HG03045 (cell line): ENCODE results near the gene CKS1B.

Experiments used
- ATAC-seq: cut with Tn5 transposase; IDR thresholded peaks from one replicate; pipeline ENCODE4 v1.9.1; 2021; ENCODE audit warnings: mild to moderate bottlenecking, moderate library complexity; ENCODE audit not compliant: unreplicated experiment

CKS1B gene

DNA sequence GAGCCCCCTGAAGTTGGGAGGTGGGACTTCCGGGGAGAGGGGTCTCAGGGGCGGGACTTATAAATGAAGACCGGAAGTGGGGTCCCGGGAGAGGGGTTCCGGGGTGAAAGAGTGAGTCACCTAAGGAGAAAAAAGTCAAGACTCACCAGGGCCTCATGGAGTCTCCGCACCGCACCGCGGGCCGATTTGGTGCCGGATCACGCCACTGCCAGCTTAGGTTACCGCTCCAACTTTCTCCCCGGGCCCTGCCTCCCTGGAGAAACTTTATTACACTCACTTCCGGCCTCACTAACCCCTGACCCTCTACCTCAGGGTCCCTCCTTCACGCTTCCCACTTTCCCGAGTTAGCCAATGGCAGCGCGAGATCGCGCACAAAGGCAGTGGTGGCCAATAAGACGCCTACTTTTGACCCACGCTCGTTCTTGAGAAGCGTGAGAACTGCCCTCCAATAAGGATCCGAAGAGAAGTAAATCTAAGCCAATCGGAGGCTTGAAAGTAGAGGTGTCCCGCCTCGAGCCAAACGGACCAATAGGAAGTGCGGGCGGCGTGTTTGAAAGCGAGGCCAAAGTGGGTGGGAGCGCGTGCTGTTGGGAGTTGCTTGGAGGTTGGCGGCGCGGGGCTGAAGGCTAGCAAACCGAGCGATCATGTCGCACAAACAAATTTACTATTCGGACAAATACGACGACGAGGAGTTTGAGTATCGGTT lies at the start of gene CKS1B:
Gene CKS1B (plus strand): TSS at position 580 of the 706 bp plus-strand sequence. CDS start 65 bp downstream, at position 645.
- peak; percentile 70 for ATAC-seq

DNA sequence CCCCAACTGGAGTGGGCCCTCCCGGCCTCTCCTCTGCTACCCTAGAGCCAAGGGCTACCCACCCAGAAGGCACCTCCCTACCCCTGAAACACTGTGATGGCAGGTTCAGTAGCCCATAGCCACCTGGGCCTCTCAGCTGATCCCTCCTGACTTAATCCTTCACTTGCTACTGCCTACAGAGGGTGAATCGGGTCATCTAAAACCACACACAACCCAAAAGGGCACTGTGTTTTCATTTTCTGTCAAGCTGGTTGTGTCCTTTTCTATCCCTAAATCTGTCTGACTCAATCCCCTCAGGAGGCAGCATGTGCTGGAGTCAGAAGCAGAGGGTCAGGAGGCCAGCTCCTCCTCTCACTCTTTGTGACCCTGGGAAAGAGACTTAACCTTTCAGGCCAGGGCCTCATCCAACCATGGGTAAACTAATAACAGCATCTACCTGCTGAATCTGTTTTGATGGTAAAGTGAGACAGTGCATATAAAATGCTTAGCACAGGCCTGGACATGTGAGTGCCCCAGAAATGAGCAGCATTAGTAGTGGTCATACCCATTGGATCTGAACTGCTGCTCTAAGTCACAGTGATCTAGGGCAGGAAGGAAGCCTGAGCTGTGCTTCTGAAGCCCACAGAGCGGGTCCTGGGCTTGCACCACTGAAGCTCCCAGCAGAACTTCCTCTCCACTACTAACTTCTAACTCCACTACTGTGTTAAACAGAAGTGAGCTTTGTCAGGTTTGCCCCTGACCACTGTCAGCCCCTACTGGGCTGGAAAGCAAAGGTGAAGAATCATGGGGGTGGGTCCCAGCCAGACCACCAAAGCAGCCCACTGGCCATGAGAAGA lies 48.9 kb upstream of the CKS1B start:
- ATAC-seq = no peak

DNA sequence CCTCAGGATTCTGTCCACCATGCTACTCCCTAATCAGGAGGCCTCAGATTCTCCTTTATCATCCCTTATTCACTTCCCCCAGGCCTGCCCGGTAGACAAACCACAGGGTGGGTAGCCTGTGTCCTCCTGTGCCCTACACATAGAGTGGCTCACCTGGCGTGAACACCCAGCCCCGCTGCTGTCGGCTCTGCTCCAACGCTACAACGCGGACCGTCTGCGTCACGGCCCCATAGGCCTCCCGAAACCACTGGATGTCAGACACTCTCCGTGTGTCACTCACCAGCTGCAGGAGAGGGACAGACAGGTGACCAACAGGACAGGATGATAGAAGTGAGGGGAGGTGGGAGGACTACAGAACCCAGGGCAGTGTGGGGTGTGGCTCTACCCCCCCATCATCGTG lies 48.3 kb upstream of the CKS1B start:
- ATAC-seq = no peak

DNA sequence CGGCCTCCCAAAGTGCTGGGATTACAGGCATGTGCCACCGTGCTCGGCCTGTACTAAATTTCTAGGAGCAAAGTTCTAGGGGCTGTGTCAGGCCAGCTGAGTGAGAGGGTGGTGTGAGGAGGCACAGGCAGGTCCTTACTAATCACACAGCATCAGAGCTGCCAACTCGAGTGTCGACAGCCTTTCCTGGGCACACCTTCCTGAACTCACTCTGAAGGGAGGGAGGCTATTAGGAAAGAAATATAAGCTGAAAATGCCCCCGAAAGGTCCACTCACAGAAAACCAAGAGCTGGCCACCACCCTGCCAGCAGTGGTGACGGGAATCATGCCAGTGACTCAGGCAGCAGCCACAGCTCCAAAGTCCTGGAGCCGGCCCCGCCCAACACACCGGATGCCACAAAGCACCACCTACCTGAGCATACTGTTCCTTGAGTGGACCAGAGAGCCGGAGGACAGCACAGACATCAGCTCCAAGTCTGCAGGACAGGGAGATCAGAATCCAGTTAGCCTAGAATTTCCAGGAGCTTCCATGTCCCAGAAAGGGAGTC lies 42.5 kb upstream of the CKS1B start:
- no peak for ATAC-seq

DNA sequence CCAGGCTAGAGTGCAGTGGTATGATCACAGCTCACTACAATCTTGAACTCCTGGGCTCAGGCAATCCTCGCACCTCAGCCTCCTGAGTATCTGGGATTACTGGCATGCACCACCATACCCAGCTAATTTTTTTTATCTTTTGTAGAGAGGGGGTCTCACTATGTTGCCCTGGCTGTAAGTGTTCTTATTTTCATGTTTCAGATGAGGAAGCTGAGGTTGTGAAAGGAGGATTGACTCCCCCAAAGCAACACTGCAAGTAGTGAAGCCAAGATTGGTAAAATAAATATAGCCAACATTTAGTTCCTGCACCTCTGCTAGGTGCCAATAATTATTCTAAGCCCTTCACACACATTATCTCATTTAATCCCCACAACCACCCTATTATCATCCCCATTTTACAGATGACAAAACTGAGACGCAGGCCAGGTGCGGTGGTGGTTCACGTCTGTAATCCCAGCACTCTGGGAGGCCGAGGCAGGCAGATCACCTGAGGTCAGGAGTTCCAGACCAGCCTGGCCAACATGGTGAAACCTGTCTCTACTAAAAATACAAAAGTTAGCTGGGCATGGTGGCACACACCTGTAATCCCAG lies 40.0 kb upstream of the CKS1B start:
- ATAC-seq = no peak

DNA sequence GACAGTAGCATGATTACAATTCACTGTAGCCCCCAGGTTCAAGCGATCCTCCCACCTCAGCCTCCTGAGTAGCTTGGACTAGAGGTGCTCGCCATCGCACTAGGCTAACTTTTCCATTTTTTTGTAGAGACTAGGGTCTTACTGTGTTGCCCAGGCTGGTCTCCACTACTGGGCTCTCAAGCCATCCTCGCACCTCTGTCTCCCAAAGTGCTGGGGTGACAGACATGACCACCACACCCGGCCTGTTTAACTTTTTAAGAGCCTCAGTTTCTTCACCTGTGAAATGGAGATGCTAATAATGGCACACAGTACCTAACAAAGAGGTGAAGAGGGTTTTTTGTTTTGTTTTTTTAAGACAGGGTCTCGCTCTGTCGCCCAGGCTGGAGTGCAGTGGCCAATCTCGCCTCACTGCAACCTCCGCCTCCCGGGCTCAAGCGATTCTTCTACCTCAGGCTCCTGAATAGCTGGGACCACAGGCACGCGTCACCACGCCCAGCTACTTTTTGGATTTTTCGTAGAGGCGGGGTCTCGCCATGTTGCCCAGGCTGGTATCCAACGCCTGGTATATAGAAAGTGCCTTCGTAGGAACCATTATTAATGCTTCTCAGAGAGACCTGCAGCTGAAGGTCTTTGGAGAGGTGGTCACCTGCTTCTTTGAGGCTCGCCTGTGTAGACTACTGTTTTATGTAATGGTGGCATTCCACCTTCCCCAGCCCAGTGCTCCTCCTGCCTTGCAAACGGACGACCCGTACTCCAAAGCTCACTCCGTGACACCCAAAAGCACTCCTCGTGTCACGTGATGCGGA lies 38.5 kb upstream of the CKS1B start:
- ATAC-seq = no peak

DNA sequence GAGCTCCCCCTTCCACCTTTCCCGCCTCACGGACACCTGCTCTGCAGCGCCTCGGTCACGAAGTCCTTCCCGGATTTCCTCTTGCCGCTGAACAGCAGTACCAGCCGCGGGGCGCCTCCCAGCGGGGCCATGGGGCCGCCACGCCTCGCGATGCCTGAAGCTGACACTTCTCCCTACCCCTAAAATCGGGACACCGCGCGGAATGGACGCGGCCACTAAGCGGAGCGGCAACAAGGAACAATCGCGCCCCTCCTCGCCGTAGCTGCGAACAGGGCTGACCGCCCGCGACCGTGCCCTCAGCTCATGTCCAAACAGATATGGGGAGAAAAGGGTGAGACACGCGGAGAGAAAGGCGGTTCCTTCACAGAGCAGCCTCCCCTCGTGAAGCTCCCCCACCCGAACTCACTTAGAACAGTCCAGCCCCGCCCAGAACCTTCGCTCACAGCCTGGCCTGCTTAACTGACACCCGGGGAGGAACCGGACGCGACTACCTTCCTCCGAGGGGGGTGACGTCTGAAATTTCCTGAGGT lies 37.9 kb upstream of the CKS1B start, which contains the start of gene PMVK:
Gene PMVK (minus strand): TSS at position 165 of the 530 bp plus-strand sequence. CDS start 34 bp downstream, at position 131.
- peak; percentile 75 for ATAC-seq

DNA sequence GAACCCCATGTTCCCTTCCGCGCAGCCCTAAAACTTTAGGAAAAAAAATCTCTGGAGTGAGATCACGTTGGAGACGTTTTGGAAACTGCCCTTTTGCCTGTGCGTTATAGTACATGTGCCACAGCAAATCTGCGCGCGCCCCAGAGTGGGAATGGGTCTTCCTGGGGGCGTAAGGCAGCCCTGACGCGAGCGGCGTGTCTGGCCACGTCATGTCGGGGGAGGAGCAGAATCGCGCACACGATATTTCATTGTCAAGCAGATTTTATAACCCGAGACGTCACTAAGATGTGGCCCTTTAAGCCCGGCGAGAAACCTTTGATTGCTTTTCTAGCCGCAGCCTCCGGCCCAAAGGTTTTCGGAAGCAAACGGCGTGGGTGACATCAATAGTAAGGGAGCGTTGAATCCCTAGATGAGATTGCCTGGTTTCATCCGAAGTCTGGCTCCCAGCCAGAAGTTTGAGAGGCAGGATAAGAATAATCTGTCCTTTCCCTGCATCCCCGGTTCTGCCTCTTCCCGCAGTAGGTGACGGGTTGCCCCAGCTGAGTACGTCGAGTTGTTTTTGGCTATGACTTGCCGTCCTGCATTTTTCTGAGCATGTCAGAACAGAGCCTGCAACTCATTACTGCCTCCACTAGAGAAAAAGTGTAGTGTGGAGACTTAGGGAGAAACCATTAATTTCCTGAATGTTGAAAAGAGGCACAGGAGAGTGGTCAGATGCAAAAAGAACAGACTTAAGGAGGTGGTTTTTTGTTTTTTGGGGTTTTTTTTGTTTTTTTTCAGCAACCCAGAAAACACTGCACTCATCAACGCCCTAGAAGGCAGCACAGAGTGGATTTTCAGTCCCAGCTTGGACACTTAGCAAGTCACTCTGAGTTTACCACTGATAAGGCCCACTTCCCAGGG lies 37.1 kb upstream of the CKS1B start:
- peak; percentile 52 for ATAC-seq

DNA sequence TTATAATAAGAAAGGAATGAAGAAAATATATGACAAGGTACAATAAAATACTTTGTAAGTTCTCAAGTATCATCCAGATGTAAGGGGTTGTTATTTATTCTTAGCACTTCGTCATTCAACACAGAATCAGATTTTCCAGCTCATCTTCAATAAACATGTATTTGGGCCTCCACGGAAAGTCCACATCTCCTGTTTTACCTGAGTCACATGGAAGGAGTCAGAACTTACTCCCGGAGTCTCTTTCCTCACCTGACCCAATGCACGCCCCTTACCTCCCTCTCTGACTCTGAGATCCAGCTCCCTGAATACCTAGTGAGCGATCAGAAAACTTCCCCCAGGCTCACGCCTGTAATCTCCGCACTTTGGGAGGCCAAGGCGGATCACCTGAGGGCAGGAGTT lies 36.5 kb upstream of the CKS1B start:
- ATAC-seq = no peak

DNA sequence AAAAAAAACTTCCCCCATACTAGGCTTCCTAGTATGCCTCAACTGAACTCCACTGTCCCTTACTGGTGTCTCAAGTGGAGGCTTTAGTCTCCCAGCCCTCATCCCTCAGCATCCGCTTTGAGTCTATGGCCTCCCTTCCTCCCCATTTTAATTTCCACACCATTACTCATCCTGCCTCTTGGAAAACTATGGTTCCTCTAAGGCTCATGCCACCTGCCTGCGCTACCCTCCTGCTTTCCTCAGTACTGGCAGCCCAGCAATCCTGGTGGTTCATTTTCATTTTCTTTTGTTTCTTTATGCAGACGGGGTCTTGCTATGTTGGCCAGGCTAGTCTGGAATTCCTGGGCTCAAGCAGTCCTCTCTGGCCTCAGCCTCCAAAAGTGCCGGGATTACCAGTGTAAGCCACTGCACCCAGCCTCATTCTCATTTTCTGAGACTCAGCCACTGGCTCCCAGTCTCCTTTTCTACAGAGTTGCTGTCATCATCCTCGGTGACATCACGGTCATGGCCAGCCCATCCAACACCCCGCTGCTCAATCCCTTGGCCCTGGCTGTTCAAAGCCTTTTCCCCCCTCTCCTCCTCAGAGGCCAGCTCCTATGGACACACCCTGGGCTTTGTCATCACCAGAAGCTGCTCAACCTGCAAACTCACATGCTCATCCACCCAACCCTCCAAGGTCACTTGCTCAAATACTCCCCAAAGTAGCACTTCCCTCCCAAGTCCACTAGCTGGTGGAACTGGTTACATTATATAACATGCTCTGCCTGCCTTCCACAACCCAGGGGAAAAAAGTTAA lies 35.7 kb upstream of the CKS1B start:
- no peak for ATAC-seq

DNA sequence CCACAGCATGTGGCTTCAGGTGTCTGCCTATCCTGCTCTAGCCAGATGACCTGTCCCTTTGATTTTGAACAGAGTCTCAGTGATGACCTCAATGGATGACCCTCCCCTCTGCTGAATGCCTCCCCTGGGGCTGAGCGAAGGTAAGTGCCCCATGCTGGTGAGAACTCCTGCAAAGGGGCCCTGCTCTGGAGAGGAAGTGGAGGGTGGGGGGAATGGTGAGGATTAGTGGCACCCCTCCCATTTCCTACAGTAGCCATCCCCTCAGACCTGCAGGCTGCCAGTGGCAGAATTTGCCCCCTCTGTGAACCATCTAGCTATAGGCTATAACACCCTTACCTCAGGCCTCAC lies 34.3 kb upstream of the CKS1B start:
- no peak for ATAC-seq

DNA sequence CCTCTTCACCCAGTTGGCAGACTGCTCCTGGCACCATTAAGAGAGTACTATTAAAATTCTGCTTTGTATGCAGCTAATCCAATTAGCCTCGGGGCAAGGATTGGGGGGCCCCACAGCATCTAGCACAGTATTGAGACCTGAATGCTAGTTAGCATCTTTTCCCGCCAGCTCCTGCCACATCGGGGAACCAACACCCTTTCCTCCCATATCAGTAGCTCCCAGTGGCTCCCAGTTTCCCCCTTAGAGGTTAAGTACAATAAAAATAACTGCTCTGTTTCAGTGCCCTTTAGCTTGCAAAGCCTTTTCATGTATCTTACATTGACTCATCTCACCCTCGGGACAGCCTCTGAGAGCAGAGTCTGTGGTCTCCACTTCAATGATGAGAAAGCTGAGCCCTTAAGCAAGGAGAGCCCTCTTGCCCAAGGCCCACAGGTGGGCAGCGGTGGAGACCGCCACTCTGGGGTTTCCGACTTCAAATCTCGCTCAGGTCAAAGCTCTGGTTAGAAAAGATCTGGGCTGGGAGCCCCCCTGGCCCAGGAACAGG lies 33.8 kb upstream of the CKS1B start:
- ATAC-seq = no peak

DNA sequence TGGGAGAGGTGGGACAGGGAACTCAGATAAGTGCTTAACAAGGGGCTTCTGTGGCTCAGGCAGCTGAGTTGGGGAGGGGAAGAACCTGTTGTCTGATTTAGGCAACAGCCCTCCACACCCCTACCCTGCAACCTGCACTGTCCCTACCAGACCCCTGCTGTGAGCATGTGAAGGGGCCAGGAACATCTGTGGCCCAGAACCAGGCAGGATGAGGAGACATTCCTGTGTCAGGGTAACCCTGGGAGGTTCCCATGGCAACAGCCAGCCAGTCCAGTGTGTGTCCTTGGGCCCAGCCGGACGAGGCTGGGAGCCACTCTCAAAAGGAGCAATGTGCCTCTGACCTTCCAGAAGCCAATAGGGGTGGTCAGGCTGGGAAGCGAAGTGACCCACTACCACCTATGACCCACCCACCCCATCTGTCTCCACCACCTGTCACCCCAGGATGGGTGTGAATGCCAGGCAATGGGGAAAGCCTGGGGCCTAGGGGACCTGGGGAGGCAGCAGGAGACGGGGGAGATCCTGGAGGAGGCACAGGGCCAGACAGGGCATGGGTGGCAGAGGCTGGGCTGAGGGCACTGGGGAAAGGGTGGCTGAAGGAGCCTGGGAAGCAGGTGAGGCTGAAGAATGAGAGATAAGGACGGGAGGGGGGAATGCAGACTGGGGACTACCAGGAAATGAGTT lies 33.0 kb upstream of the CKS1B start:
- no peak for ATAC-seq

DNA sequence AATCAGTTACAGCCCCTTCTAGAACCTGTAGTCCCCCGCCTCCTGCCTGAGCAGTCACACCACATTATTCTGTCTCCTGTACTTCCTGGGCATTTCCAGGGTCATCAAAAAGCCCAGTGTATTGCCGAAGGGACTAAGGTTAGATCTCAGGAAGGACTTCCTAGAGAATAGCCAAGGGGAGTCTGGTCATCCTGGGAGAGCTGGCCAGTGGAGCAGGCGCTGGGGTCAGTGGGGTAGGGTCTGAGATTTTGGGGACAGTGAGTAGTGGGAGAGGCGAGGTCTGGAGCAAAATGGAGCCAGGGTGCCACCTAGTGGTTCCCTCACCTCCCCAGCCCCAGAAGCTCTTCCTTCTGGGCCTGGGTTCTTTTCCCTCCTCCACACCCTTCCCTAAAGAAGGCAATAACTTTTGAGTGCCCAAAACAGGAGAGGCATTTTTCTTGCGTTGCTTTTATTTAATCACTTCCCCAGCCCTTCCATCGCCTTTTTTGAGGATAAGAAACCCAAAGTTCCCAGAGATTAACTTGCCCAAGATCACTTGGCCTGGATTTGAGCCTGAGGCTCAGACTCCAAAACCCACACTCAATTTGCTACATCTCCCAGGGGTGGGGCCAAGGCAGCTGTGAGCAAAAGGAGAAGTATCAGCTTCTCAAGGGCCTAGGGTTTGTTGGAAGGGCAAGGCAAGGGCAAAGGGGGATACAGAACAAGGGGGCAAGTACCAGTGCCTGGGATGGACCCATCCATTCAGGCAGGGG lies 30.7 kb upstream of the CKS1B start:
- ATAC-seq = no peak

DNA sequence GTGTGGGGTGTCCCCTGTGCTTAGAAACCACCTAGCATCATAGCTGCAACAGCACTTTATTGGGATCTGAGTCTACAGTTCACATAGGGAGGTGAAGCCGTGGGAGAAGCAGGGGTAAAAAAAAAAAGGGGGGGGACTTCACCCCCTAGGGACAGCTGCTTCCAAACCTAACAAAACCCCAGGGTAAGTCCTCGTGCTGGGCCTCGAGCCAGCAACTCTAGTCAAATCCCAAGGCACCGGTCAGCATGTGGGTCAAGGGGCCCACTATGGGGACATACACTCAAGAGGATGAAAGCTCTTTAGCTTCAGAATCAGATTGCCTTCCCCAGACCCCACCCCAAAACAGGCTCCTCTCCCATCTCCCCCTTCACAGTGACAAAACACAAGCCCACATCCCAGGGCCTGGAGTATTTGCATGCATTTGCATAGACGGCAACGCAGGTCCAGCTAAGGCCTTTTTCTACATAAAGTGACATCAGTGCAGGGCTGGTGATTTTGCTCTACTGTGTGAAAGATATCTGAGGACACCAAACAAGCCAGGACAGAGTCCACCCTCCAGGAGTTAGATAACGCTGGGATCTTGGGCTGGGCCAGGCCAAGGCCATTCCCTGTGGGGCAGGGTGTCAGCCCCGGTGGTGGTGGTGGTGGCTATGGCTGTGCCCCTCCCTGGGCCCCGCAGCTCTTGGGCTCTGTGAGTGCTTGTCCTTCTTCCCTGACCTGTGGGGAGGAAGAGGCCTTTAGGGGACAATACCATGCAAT lies 29.9 kb upstream of the CKS1B start:
- no peak for ATAC-seq

DNA sequence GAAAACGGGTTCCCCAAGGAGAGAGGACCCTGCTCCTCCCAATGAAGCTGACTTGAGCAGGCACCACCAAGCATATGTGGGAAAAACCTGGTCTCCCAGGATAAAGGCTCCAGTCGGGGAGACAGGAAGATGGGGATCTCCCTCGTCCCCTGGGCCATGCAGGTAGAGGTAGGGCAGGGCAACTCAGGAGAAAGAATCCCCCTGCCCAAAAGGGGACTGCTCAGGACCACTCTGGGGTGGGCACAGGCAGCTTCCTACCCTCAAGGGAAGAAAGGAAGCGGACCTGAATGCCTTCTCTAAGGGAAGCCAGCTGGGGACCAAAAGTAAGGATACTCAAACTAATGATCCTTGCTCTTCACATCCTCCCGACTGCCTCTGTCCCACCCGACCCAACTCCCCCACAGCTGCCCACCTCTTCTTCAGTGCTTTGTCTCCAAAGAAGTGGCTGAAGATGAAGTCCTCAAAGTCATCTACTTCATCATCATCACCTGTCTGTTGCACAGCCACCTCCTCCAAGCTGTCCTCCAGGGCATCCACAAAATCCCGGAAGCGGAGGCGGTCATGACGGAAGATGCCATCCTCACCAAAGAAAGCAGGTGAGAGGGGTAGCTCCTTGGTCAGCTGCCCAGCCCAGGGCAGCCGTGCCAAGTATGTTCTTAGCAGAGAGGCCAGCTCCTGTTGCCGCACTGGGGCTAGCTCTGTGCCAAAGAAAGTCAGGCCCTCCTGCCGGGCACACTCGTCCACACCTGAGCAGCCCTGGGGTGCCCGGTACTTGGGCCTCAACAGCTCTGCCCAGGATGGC lies 29.1 kb upstream of the CKS1B start:
- no peak for ATAC-seq
